ENCODE measurements around the gene TTC28.

Gene TTC28

GRCh38 chr22:28282405-28283067 lies 397.1 kb downstream of the TTC28 start:
- no peak for DNase-seq (ENCODE audit: low read depth in 2 of 2)

- no peak for DNase-seq (ENCODE audit: low read depth in 2 of 2)
Measured at GRCh38 chr22:28279888-28280287, 399.8 kb downstream of the TTC28 start.

GRCh38 chr22:28269277-28269676 lies 410.4 kb downstream of the TTC28 start:
- DNase-seq (ENCODE audit: low read depth in 2 of 2), result no peak

- no peak for DNase-seq (ENCODE audit: low read depth in 2 of 2)
Measured at GRCh38 chr22:28268850-28269249, 410.8 kb downstream of the TTC28 start.

GRCh38 chr22:28268171-28268570 lies 411.5 kb downstream of the TTC28 start:
- no peak for DNase-seq (ENCODE audit: low read depth in 2 of 2)

- DNase-seq (ENCODE audit: low read depth in 2 of 2), result no peak
Measured at GRCh38 chr22:28260619-28261018, 419.0 kb downstream of the TTC28 start.

- DNase-seq (ENCODE audit: low read depth in 2 of 2), result no peak
Measured at GRCh38 chr22:28259774-28260312, 419.8 kb downstream of the TTC28 start.

- no peak for DNase-seq (ENCODE audit: low read depth in 2 of 2)
Measured at GRCh38 chr22:28254396-28254795, 425.2 kb downstream of the TTC28 start.

GRCh38 chr22:28252539-28252938 lies 427.1 kb downstream of the TTC28 start:
- no peak for DNase-seq (ENCODE audit: low read depth in 2 of 2)

- no peak for DNase-seq (ENCODE audit: low read depth in 2 of 2)
Measured at GRCh38 chr22:28250036-28250695, 429.5 kb downstream of the TTC28 start.

GRCh38 chr22:28249402-28249801 lies 430.2 kb downstream of the TTC28 start:
- no peak for DNase-seq (ENCODE audit: low read depth in 2 of 2)

GRCh38 chr22:28247667-28248363 lies 431.8 kb downstream of the TTC28 start:
- DNase-seq (ENCODE audit: low read depth in 2 of 2), result no peak

- DNase-seq (ENCODE audit: low read depth in 2 of 2), result no peak
Measured at GRCh38 chr22:28247136-28247535, 432.5 kb downstream of the TTC28 start.

GRCh38 chr22:28246397-28246796 lies 433.2 kb downstream of the TTC28 start:
- DNase-seq (ENCODE audit: low read depth in 2 of 2), result no peak

GRCh38 chr22:28245579-28246224 lies 433.9 kb downstream of the TTC28 start:
- no peak for DNase-seq (ENCODE audit: low read depth in 2 of 2)

GRCh38 chr22:28244757-28245156 lies 434.9 kb downstream of the TTC28 start:
- no peak for DNase-seq (ENCODE audit: low read depth in 2 of 2)

- no peak for DNase-seq (ENCODE audit: low read depth in 2 of 2)
Measured at GRCh38 chr22:28243539-28243938, 436.1 kb downstream of the TTC28 start.

GRCh38 chr22:28241656-28242290 lies 437.9 kb downstream of the TTC28 start:
- DNase-seq (ENCODE audit: low read depth in 2 of 2), result no peak

- DNase-seq (ENCODE audit: low read depth in 2 of 2), result no peak
Measured at GRCh38 chr22:28239941-28240340, 439.7 kb downstream of the TTC28 start.

- no peak for DNase-seq (ENCODE audit: low read depth in 2 of 2)
Measured at GRCh38 chr22:28237783-28238182, 441.9 kb downstream of the TTC28 start.

- DNase-seq (ENCODE audit: low read depth in 2 of 2), result no peak
Measured at GRCh38 chr22:28237112-28237511, 442.5 kb downstream of the TTC28 start.

- no peak for DNase-seq (ENCODE audit: low read depth in 2 of 2)
Measured at GRCh38 chr22:28232204-28232603, 447.4 kb downstream of the TTC28 start.

Measured in activated CD8-positive, alpha-beta memory T cell treated with anti-CD3 and anti-CD28 coated beads for 4 hours (primary cell).